C4-2B (cell line): ENCODE results near the gene UBE2QL1.

Source experiments
- ZFX ChIP-seq: fragments of 450-650 bp; IDR thresholded peaks from 2 replicates; pipeline ENCODE4 v1.6.1; 2017
- TF ChIP-seq, protein P1 (sequence below): fragments of 450-650 bp; conservative IDR thresholded peaks from 2 replicates; pipeline ENCODE4 v1.5.1; 2017; ENCODE audit warnings: mild to moderate bottlenecking

- TF ChIP-seq, protein P1, sequence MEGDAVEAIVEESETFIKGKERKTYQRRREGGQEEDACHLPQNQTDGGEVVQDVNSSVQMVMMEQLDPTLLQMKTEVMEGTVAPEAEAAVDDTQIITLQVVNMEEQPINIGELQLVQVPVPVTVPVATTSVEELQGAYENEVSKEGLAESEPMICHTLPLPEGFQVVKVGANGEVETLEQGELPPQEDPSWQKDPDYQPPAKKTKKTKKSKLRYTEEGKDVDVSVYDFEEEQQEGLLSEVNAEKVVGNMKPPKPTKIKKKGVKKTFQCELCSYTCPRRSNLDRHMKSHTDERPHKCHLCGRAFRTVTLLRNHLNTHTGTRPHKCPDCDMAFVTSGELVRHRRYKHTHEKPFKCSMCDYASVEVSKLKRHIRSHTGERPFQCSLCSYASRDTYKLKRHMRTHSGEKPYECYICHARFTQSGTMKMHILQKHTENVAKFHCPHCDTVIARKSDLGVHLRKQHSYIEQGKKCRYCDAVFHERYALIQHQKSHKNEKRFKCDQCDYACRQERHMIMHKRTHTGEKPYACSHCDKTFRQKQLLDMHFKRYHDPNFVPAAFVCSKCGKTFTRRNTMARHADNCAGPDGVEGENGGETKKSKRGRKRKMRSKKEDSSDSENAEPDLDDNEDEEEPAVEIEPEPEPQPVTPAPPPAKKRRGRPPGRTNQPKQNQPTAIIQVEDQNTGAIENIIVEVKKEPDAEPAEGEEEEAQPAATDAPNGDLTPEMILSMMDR: no peak
- TF ChIP-seq ZFX: no peak
These were observed 37.4 kb downstream of the UBE2QL1 start for GRCh38 chr5:6486074-6486473.
